Osteocyte (in vitro differentiated cells): ENCODE measurements around the gene KCNQ5. TPM values are rescaled to one million over a fixed set of nuclear protein-coding genes. Genes with fewer than 3 reads are reported as not detected.

ENCODE experiments used
- DNase-seq: peaks from one replicate; pipeline ENCODE4 v3.0.0; 2021; ENCODE audit warnings: mixed read lengths; ENCODE audit not compliant: unreplicated experiment; ENCODE audit errors: extremely low spot score
- H3K27ac Mint-ChIP-seq: one replicate; pipeline ENCODE4 v1.8.0; 2021; ENCODE audit warnings: mild to moderate bottlenecking, mixed read lengths; ENCODE audit not compliant: unreplicated experiment
- H3K27me3 Mint-ChIP-seq: one replicate; pipeline ENCODE4 v1.8.0; 2021; ENCODE audit warnings: mixed read lengths; ENCODE audit not compliant: unreplicated experiment
- H3K36me3 Mint-ChIP-seq: one replicate; pipeline ENCODE4 v1.8.0; 2021; ENCODE audit warnings: mixed read lengths; ENCODE audit not compliant: unreplicated experiment
- H3K4me1 Mint-ChIP-seq: one replicate; pipeline ENCODE4 v1.8.0; 2021; ENCODE audit warnings: mixed read lengths; ENCODE audit not compliant: unreplicated experiment
- H3K4me3 Mint-ChIP-seq: one replicate; pipeline ENCODE4 v1.8.0; 2021; ENCODE audit warnings: mild to moderate bottlenecking, moderate library complexity, mixed read lengths; ENCODE audit not compliant: unreplicated experiment
- H3K9me3 Mint-ChIP-seq: one replicate; pipeline ENCODE4 v1.8.0; 2021; ENCODE audit warnings: mixed read lengths; ENCODE audit not compliant: unreplicated experiment
- CTCF ChIP-seq: fragments of 200-600 bp; sonication (generic); IDR thresholded peaks from 2 replicates; pipeline ENCODE4 v1.5.0; 2021; ENCODE audit warnings: antibody characterized with exemption, mild to moderate bottlenecking, moderate library complexity
- total RNA-seq: library from RNA; stranded (reverse); gene quantifications from 2 replicates; pipeline ENCODE4 v1.2.1, GENCODE V29; 2021

KCNQ5 gene
- total RNA-seq, 1 donor from 2014 or later = 7.2 TPM

- H3K27ac Mint-ChIP-seq = no peak overlapping the region
- no peaks in the 10 kb centered on the region for H3K9me3 Mint-ChIP-seq
- H3K27me3 Mint-ChIP-seq = no peaks in the 10 kb centered on the region
- DNase-seq = no peak
- TF ChIP-seq CTCF = no peak
- peaks cover 12% of the 10 kb centered on the region for H3K4me1 Mint-ChIP-seq
- no peaks in the 10 kb centered on the region for H3K36me3 Mint-ChIP-seq
- no peak overlapping the region for H3K4me3 Mint-ChIP-seq
Measured at GRCh38 chr6:72930556-72931132, 308.8 kb downstream of the KCNQ5 start.

GRCh38 chr6:72931325-72931887 lies 309.5 kb downstream of the KCNQ5 start:
- no peak overlapping the region for H3K4me3 Mint-ChIP-seq
- peaks cover 12% of the 10 kb centered on the region for H3K4me1 Mint-ChIP-seq
- no peak for TF ChIP-seq CTCF
- no peak overlapping the region for H3K27ac Mint-ChIP-seq
- H3K9me3 Mint-ChIP-seq = no peaks in the 10 kb centered on the region
- H3K27me3 Mint-ChIP-seq = no peaks in the 10 kb centered on the region
- no peaks in the 10 kb centered on the region for H3K36me3 Mint-ChIP-seq
- no peak for DNase-seq

GRCh38 chr6:72933233-72933632 lies 311.4 kb downstream of the KCNQ5 start:
- H3K27me3 Mint-ChIP-seq = no peaks in the 10 kb centered on the region
- no peak overlapping the region for H3K4me3 Mint-ChIP-seq
- no peak for DNase-seq
- no peak for TF ChIP-seq CTCF
- no peak overlapping the region for H3K27ac Mint-ChIP-seq
- no peaks in the 10 kb centered on the region for H3K9me3 Mint-ChIP-seq
- peaks cover 8% of the 10 kb centered on the region for H3K4me1 Mint-ChIP-seq
- H3K36me3 Mint-ChIP-seq = no peaks in the 10 kb centered on the region

- no peak overlapping the region for H3K4me3 Mint-ChIP-seq
- TF ChIP-seq CTCF = no peak
- H3K27me3 Mint-ChIP-seq = no peaks in the 10 kb centered on the region
- no peaks in the 10 kb centered on the region for H3K9me3 Mint-ChIP-seq
- DNase-seq = no peak
- no peaks in the 10 kb centered on the region for H3K36me3 Mint-ChIP-seq
- peaks cover 8% of the 10 kb centered on the region for H3K4me1 Mint-ChIP-seq
- no peak overlapping the region for H3K27ac Mint-ChIP-seq
Measured at GRCh38 chr6:72936766-72937559, 315.1 kb downstream of the KCNQ5 start.

- no peaks in the 10 kb centered on the region for H3K36me3 Mint-ChIP-seq
- peaks cover 8% of the 10 kb centered on the region for H3K4me1 Mint-ChIP-seq
- no peak overlapping the region for H3K4me3 Mint-ChIP-seq
- no peak for DNase-seq
- no peaks in the 10 kb centered on the region for H3K27me3 Mint-ChIP-seq
- H3K27ac Mint-ChIP-seq = no peak overlapping the region
- no peaks in the 10 kb centered on the region for H3K9me3 Mint-ChIP-seq
- no peak for TF ChIP-seq CTCF
Measured at GRCh38 chr6:72938104-72938503, 316.2 kb downstream of the KCNQ5 start.
